ENCODE results near the gene CTDSPL.

GRCh38 chr3:38006445-38006995, 144.8 kb downstream of the CTDSPL start:
- TF ChIP-seq EZH2 (IDR thresholded peaks at IDR 0.05; ENCODE audit: insufficient read depth, poor library complexity, severe bottlenecking) = no peak
- no peak for TF ChIP-seq EZH2phosphoT487 (IDR thresholded peaks at IDR 0.05; ENCODE audit: insufficient read depth, low read depth)
